Tibial artery (tissue), 4 donors: ENCODE data around the gene SLC24A1.

Source experiments
- DNase-seq, 2 donors: peaks; one replicate each; pipeline ENCODE4 v3.0.0-alpha.2; 2019
- H3K27ac ChIP-seq, 2 donors: fragments of 200-600 bp; sonication (generic) in 1 of 2; 1 replicate in 1 of 2; 2 replicates in 1 of 2; pipeline ENCODE4 v1.5.1; 2018 to 2019; ENCODE audit warnings: mild to moderate bottlenecking in 1 of 2
- H3K27me3 ChIP-seq, 2 donors: fragments of 200-600 bp; sonication (generic) in 1 of 2; one replicate each; pipeline versions ENCODE4 v1.5.1 to v1.6.0; 2016 to 2019
- H3K36me3 ChIP-seq, 3 donors: fragments of 200-600 bp; sonication (generic) in 2 of 3; one replicate each; pipeline ENCODE4 v1.5.1; 2016 to 2019; ENCODE audit warnings: mild to moderate bottlenecking in 2 of 3
- H3K4me1 ChIP-seq, 4 donors: fragments of 200-600 bp; sonication (generic) in 2 of 4; 1 replicate in 3 of 4; 2 replicates in 1 of 4; pipeline ENCODE4 v1.5.1; 2016 to 2019
- H3K4me3 ChIP-seq, 2 donors: fragments of 200-600 bp; sonication (generic) in 1 of 2; 1 replicate in 1 of 2; 2 replicates in 1 of 2; pipeline ENCODE4 v1.5.1; 2018 to 2019; ENCODE audit warnings: mild to moderate bottlenecking in 2 of 2
- H3K9me3 ChIP-seq, 3 donors: fragments of 200-600 bp; sonication (generic) in 1 of 3; one replicate each; pipeline ENCODE4 v1.5.1; 2016 to 2019
- CTCF ChIP-seq, 2 experiments: fragments of 200-600 bp in 1 of 2; fragments of 450-650 bp in 1 of 2; IDR thresholded peaks; one replicate each; pipeline ENCODE4 v1.5.1; 2017 to 2019; ENCODE audit warnings: antibody characterized with exemption in 2 of 2, mild to moderate bottlenecking in 1 of 2, moderate library complexity in 1 of 2
- intact Hi-C: fragments of 100-400 bp; cut with DNase I; formaldehyde crosslinking; loops from one replicate; pipeline ENCODE4 v1.15.0; 2023; ENCODE audit warnings: low total_unique reads

The SLC24A1 gene

GRCh38 chr15:65682404-65682911, 60.7 kb downstream of the SLC24A1 start:
- no peak for TF ChIP-seq CTCF (IDR thresholded peaks at IDR 0.05)
- Histone ChIP-seq H3K36me3 (no peaks in the 10 kb centered on the region), H3K27ac (no peak overlapping the region), H3K27me3 (no peaks in the 10 kb centered on the region), H3K4me3 (no peak overlapping the region), H3K9me3 (no peaks in the 10 kb centered on the region), H3K4me1 (no peaks in the 10 kb centered on the region)
- intact Hi-C loops = no loop called here
- no peak for DNase-seq

- TF ChIP-seq CTCF (IDR thresholded peaks at IDR 0.05) = no peak
- H3K27me3 ChIP-seq = no peaks in the 10 kb centered on the region
- no peaks in the 10 kb centered on the region for H3K9me3 ChIP-seq
- no peak overlapping the region for H3K27ac ChIP-seq
- H3K4me1 ChIP-seq = no peaks in the 10 kb centered on the region
- no peak overlapping the region for H3K4me3 ChIP-seq
- intact Hi-C loops = no loop called here
- H3K36me3 ChIP-seq = peaks cover 25 to 40% (median 34%) of the 10 kb centered on the region in 3 donors
- DNase-seq = no peak
Measured at GRCh38 chr15:65688462-65688861, 66.7 kb downstream of the SLC24A1 start.

GRCh38 chr15:65690173-65690572, 68.4 kb downstream of the SLC24A1 start:
- no peak overlapping the region for H3K4me3 ChIP-seq
- no peak for TF ChIP-seq CTCF (IDR thresholded peaks at IDR 0.05)
- DNase-seq = no peak
- H3K36me3 ChIP-seq = peaks cover 25 to 45% (median 34%) of the 10 kb centered on the region in 3 donors
- H3K9me3 ChIP-seq = no peaks in the 10 kb centered on the region
- intact Hi-C loops = no loop called here
- H3K27ac ChIP-seq = no peak overlapping the region
- no peaks in the 10 kb centered on the region for H3K27me3 ChIP-seq
- H3K4me1 ChIP-seq = no peaks in the 10 kb centered on the region

DNA sequence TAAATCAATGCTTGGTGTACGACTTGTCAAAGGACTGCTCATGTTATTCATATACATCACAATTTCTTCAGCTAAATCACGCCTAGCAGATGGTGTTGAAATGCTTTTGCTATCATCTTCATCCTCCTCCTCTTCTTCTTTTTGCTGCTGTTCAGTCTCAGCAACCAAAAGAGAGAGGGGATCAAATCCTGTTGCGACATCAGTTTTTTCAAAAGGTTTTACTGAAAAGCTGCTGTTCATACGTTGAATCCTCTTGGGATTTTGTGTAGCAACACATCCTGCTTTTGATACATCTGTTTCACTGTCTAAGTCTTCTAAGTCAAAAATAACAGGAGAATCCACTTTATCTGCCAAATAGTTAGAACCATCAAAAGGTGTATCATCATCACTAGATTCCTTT, 69.0 kb downstream of the SLC24A1 start:
- TF ChIP-seq CTCF (IDR thresholded peaks at IDR 0.05) = no peak
- Histone ChIP-seq H3K27ac (no peak overlapping the region), H3K4me1 (no peaks in the 10 kb centered on the region), H3K4me3 (no peak overlapping the region), H3K9me3 (no peaks in the 10 kb centered on the region), H3K36me3 (peaks cover 25 to 46% (median 40%) of the 10 kb centered on the region in 3 donors), H3K27me3 (no peaks in the 10 kb centered on the region)
- intact Hi-C loops = no loop called here
- no peak for DNase-seq

DNA sequence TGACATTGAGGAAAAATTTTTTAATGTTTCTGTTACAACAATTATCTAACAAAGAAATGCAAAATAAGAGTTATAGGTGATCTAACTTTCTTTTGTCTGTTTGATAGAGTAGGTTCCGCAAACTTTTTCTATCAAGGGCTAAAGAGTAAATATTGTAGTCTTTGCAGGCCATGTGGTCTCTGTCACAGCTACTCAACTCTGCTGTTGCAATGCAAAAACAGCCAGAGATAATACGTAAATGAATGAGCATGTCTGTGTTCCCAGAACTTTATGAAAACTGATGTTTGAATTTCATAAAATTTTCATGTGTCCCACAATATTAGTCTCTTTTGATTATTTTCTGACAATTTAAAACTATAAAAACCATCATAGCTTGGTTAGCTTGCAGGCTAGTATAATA, 73.3 kb downstream of the SLC24A1 start:
- Histone ChIP-seq H3K4me3 (no peak overlapping the region), H3K27ac (no peak overlapping the region), H3K9me3 (no peaks in the 10 kb centered on the region), H3K27me3 (no peaks in the 10 kb centered on the region), H3K4me1 (no peaks in the 10 kb centered on the region), H3K36me3 (peaks cover 18 to 49% (median 32%) of the 10 kb centered on the region in 3 donors)
- no peak for DNase-seq
- no peak for TF ChIP-seq CTCF (IDR thresholded peaks at IDR 0.05)
- intact Hi-C loops = no loop called here
